Left renal pelvis (tissue), 4 donors: Measurements from ENCODE around the gene SHISA5. TPM values are rescaled to one million over a fixed set of nuclear protein-coding genes. Genes with fewer than 3 reads are reported as not detected.

Experiments
- DNase-seq, 4 donors: peaks; one replicate each; pipeline ENCODE4 v3.0.0-alpha.2; 2013; ENCODE audit warnings: low read depth in 4 of 4, low spot score in 3 of 4
- polyA plus RNA-seq, 4 donors: library from polyadenylated mRNA; unstranded; fragments of 120-200 nt; gene quantifications; one replicate each; pipeline ENCODE4 v1.2.1, GENCODE V29; 2013; ENCODE audit not compliant: insufficient read length in 4 of 4

Gene SHISA5
- polyA plus RNA-seq, 4 donors, result 106 to 114 (median 109) TPM

- no peak for DNase-seq
These were observed 83.4 kb downstream of the SHISA5 start for GRCh38 chr3:48420561-48420960.

- DNase-seq, result no peak
These were observed 84.4 kb downstream of the SHISA5 start for GRCh38 chr3:48419597-48419996.

DNA sequence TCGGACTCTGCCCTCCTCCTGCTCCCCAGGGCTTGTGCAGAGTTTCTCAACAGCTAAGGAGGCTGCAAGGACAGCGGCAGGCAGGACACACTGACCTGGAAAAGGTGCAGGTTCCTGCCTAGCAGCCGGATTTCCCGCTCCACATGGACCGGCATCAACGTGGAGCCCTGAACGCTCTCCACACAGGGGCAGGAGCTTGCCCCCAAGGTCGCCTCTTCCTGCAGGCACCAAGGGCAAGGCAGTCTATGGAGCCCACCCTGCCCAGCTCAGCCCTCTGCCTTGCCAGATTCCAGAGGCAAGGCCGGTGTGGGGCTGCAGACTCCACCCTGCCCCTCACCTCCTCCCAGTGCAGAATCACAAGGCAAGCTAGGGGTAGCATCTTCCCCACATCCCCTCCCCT lies 84.8 kb downstream of the SHISA5 start:
- no peak for DNase-seq

GRCh38 chr3:48418651-48419050 lies 85.3 kb downstream of the SHISA5 start:
- no peak for DNase-seq

DNA sequence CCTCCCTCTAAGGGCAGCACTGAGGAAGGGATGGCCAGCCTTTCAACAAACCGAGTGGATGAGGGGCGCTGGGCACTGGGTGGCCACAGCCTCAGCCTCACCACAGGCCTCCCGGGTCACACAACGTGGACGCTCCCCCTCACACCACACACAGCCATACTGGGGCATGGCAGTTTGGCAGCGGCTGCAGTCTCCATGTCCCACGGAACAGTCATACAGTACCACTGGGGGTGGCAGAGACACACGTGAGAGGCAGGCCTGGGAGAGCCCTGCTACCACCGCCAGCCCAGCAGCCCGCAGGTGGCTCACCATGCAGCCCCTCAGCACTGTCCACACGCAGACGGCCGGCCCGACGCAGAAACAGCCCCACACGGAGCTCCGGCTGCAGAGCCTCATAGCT lies 85.8 kb downstream of the SHISA5 start:
- no peak for DNase-seq

Other genes with a start within 250 kb of the SHISA5 start
- gene NME6, start 202.8 kb downstream of the SHISA5 start, polyA plus RNA-seq, result 10 to 100 TPM; 23.1 to 37.5 (median 29.1) TPM
- under 1 TPM in 3 of 4 donors, not detected in 1; 0.35 to 0.77 (median 0.52) TPM for gene SPINK8, start 170.5 kb downstream of the SHISA5 start, polyA plus RNA-seq
- gene FBXW12, start 132.0 kb downstream of the SHISA5 start, polyA plus RNA-seq, result under 1 TPM; 0.08 to 0.84 (median 0.50) TPM
- gene PLXNB1, start 74.1 kb downstream of the SHISA5 start, polyA plus RNA-seq, result 100 to 1,000 TPM in 3 of 4 donors, 10 to 100 TPM in 1; 60.5 to 226 (median 169) TPM
- 10 to 100 TPM; 15.5 to 28.3 (median 24.3) TPM for gene CCDC51, start 64.1 kb downstream of the SHISA5 start, polyA plus RNA-seq
- 100 to 1,000 TPM; 228 to 350 (median 273) TPM for gene TMA7, start 63.9 kb downstream of the SHISA5 start, polyA plus RNA-seq
- 10 to 100 TPM; 13.1 to 16.4 (median 13.5) TPM for gene ATRIP, start 57.4 kb downstream of the SHISA5 start, polyA plus RNA-seq
- gene PFKFB4, start 52.6 kb upstream of the SHISA5 start, polyA plus RNA-seq, result 1 to 10 TPM; 2.9 to 6.5 (median 5.5) TPM
- gene UCN2, start 59.6 kb upstream of the SHISA5 start, polyA plus RNA-seq, result under 1 TPM; 0.22 to 0.64 (median 0.52) TPM
- 10 to 100 TPM; 13.3 to 28.7 (median 14.2) TPM for gene COL7A1, start 91.2 kb upstream of the SHISA5 start, polyA plus RNA-seq
- 100 to 1,000 TPM; 124 to 300 (median 248) TPM for gene UQCRC1, start 105.5 kb upstream of the SHISA5 start, polyA plus RNA-seq
- gene TMEM89, start 117.6 kb upstream of the SHISA5 start, polyA plus RNA-seq, result not detected
- gene SLC26A6, start 131.3 kb upstream of the SHISA5 start, polyA plus RNA-seq, result 10 to 100 TPM; 10.7 to 33.1 (median 23.9) TPM
- gene CELSR3, start 158.7 kb upstream of the SHISA5 start, polyA plus RNA-seq, result 1 to 10 TPM in 3 of 4 donors, under 1 TPM in 1; 0.67 to 1.3 (median 1.2) TPM
- 10 to 100 TPM; 12.0 to 23.1 (median 17.5) TPM for gene NCKIPSD, start 181.7 kb upstream of the SHISA5 start, polyA plus RNA-seq
- 100 to 1,000 TPM; 159 to 304 (median 204) TPM for gene IP6K2, start 213.0 kb upstream of the SHISA5 start, polyA plus RNA-seq